HepG2 (cell line): ENCODE measurements around the gene CASP4. TPM values are rescaled to one million over a fixed set of nuclear protein-coding genes. Genes with fewer than 3 reads are reported as not detected.
A peak's percentile ranks its signal among the peaks of the same experiment; 100 is the strongest.

Experiments used
- ATAC-seq: fragments of 200-7000 bp; cut with Tn5 transposase; 3 replicates; pipeline ENCODE4 v1.9.1; 2020; ENCODE audit warnings: mild to moderate bottlenecking, moderate library complexity
- BruUV-seq: library from RNA; stranded (reverse); fragments of 400-500 nt; replicated peaks from 2 replicates; lab custom pipeline; 2021; lab: Mats Ljungman, UMichigan
- CTCF ChIA-PET: fragments of 300-600 bp; formaldehyde crosslinking; extraction: SDS; loops from one replicate; lab custom pipeline; 2021; ENCODE audit warnings: low total read pairs, inconsistent platforms, low intra/inter-chr PET ratio; lab: Yijun Ruan, JAX
- POLR2A ChIA-PET: fragments of 350-600 bp; sonication (Branson Sonifier 250); formaldehyde crosslinking; loops from one replicate; lab custom pipeline; 2020; ENCODE audit warnings: antibody characterized with exemption, inconsistent platforms; lab: Yijun Ruan, JAX
- DNase-seq: peaks from one replicate; pipeline ENCODE4 v3.0.0-alpha.2; 2015; ENCODE audit warnings: low spot score
- FAIRE-seq: peaks from 3 replicates; lab custom pipeline; 2011; peaks lifted over from hg19 to GRCh38; lab: Jason Lieb, UNC
- H2AFZ ChIP-seq: one replicate; pipeline ENCODE4 v1.6.1; 2011; ENCODE audit warnings: low read length, inconsistent platforms
- H3K27ac ChIP-seq: fragments of 300-600 bp; 3 replicates; pipeline ENCODE4 v1.8.0; 2011; ENCODE audit warnings: mixed run types, mild to moderate bottlenecking, mixed read lengths, low read length, inconsistent platforms; ENCODE audit not compliant: insufficient read depth; ENCODE audit errors: extremely low read length
- H3K27me3 ChIP-seq, 2 experiments: fragments of 200-600 bp in 1 of 2; 2 replicates in 1 of 2; 3 replicates in 1 of 2; pipeline versions ENCODE4 v1.6.0 to v1.8.0; 2011; ENCODE audit warnings: low read length in 2 of 2, mild to moderate bottlenecking in 2 of 2, moderate library complexity in 2 of 2, inconsistent platforms in 1 of 2; ENCODE audit not compliant: insufficient read depth in 2 of 2, control insufficient read depth in 1 of 2
- H3K36me3 ChIP-seq, 2 experiments: fragments of 200-600 bp in 1 of 2; replicated peaks in 1 of 2; 2 replicates in 1 of 2; 3 replicates in 1 of 2; pipeline versions ENCODE4 v1.5.1 to v1.8.0; 2011; ENCODE audit warnings: low read length in 2 of 2, inconsistent platforms in 1 of 2; ENCODE audit not compliant: insufficient read depth in 2 of 2, control insufficient read depth in 1 of 2
- H3K4me1 ChIP-seq: 2 replicates; pipeline ENCODE4 v1.5.1; 2012; ENCODE audit warnings: low read length, inconsistent platforms; ENCODE audit not compliant: insufficient read depth
- H3K4me2 ChIP-seq: 2 replicates; pipeline ENCODE4 v1.6.0; 2011; ENCODE audit warnings: low read depth, low read length, inconsistent platforms
- H3K4me3 ChIP-seq, 3 experiments: fragments of 200-600 bp in 1 of 3; sonication (generic), shearing (Covaris generic) in 1 of 3; replicated peaks in 1 of 3; 2 replicates each; pipeline ENCODE4 v1.5.1; 2011 to 2016; ENCODE audit warnings: low read length in 3 of 3, inconsistent platforms in 2 of 3, low read depth in 2 of 3, mild to moderate bottlenecking in 2 of 3, control low read depth in 1 of 3, mixed read lengths in 1 of 3; ENCODE audit not compliant: insufficient read depth in 1 of 3
- H3K79me2 ChIP-seq: one replicate; pipeline ENCODE4 v1.6.1; 2011; ENCODE audit warnings: low read length, inconsistent platforms; ENCODE audit not compliant: insufficient read depth
- H3K9ac ChIP-seq: 2 replicates; pipeline ENCODE4 v1.6.0; 2011; ENCODE audit warnings: mild to moderate bottlenecking, low read depth, low read length, inconsistent platforms; ENCODE audit not compliant: insufficient read depth
- H3K9me3 ChIP-seq: 2 replicates; pipeline ENCODE4 v1.5.1; 2012; ENCODE audit warnings: mild to moderate bottlenecking, low read length
- H4K20me1 ChIP-seq: 2 replicates; pipeline ENCODE4 v1.6.0; 2011; ENCODE audit warnings: inconsistent platforms, mild to moderate bottlenecking, low read length, moderate library complexity; ENCODE audit not compliant: insufficient read depth
- HNRNPUL1 ChIP-seq: fragments of 200-400 bp; formaldehyde crosslinking; IDR thresholded peaks from 2 replicates; pipeline ENCODE4 v1.6.1; 2017; ENCODE audit warnings: low read depth, mild to moderate bottlenecking, low read length, moderate library complexity
- KAT7 ChIP-seq: IDR thresholded peaks from 2 replicates; pipeline ENCODE4 v1.6.1; 2018; ENCODE audit warnings: borderline replicate concordance, missing compliant biosample characterization
- KLF9 ChIP-seq: IDR thresholded peaks from 2 replicates; pipeline ENCODE4 v1.6.1; 2016; ENCODE audit warnings: low read depth
- MTF2 ChIP-seq: sonication (generic); formaldehyde crosslinking; IDR thresholded peaks from 2 replicates; pipeline ENCODE4 v1.5.0; 2020; ENCODE audit warnings: missing genetic modification reagents, borderline replicate concordance
- NAIF1 ChIP-seq: sonication (generic); formaldehyde crosslinking; IDR thresholded peaks from 2 replicates; pipeline ENCODE4 v1.5.0; 2020; ENCODE audit warnings: mild to moderate bottlenecking, missing genetic modification reagents, borderline replicate concordance
- POGZ ChIP-seq: sonication (generic); formaldehyde crosslinking; IDR thresholded peaks from 2 replicates; pipeline ENCODE4 v1.4.0; 2020; ENCODE audit warnings: mild to moderate bottlenecking, missing genetic modification reagents
- SCMH1 ChIP-seq: sonication (generic); formaldehyde crosslinking; IDR thresholded peaks from 2 replicates; pipeline ENCODE4 v1.9.0; 2021; ENCODE audit warnings: missing genetic modification reagents, mild to moderate bottlenecking, borderline replicate concordance
- TOE1 ChIP-seq: sonication (generic); formaldehyde crosslinking; IDR thresholded peaks from 2 replicates; pipeline ENCODE4 v1.4.0; 2020; ENCODE audit warnings: mild to moderate bottlenecking, missing genetic modification reagents
- ZNF10 ChIP-seq: sonication (generic); formaldehyde crosslinking; IDR thresholded peaks from 2 replicates; pipeline ENCODE4 v1.4.0; 2020; ENCODE audit warnings: mild to moderate bottlenecking, low read depth, missing genetic modification reagents, borderline replicate concordance
- ZNF713 ChIP-seq: sonication (generic); formaldehyde crosslinking; IDR thresholded peaks from 2 replicates; pipeline ENCODE4 v1.4.0; 2020; ENCODE audit warnings: mild to moderate bottlenecking, missing genetic modification reagents
- ZNF737 ChIP-seq: sonication (generic); formaldehyde crosslinking; IDR thresholded peaks from 2 replicates; pipeline ENCODE4 v1.5.0; 2020; ENCODE audit warnings: missing genetic modification reagents, mild to moderate bottlenecking, borderline replicate concordance
- WGBS: methylation state at CpG from one replicate; pipeline ENCODE4 v1.1.6; 2017; ENCODE audit warnings: low lambda C conversion rate; 5-methylcytosine and 5-hydroxymethylcytosine counted together
- in situ Hi-C: cut with HindIII; loops from 2 replicates; pipeline ENCODE4 v1.10.0; 2017; ENCODE audit warnings: low pct_unique_long_range_greater_than_20kb; ENCODE audit not compliant: extremely low pct_ligation_motif_present
- intact Hi-C: fragments of 100-400 bp; cut with micrococcal nuclease; formaldehyde crosslinking; loops from one replicate; pipeline ENCODE4 v1.10.0; 2022; ENCODE audit not compliant: unreplicated experiment
- polyA plus RNA-seq, 8 experiments: library from polyadenylated mRNA; depleted of rRNA in 3 of 8; stranded (reverse) in 7 of 8; unstranded in 1 of 8; fragments of >200 nt; fragmentation: Illumina TruSeq in 4 of 8; extraction: Trizol in 4 of 8; gene quantifications; 2 replicates each; pipeline versions ENCODE4 v1.2.1 to v1.2.3, GENCODE V29; 2011 to 2016; ENCODE audit warnings: low read depth in 4 of 8, missing spikeins in 1 of 8, mixed read lengths in 1 of 8; ENCODE audit not compliant: insufficient read depth in 1 of 8
- total RNA-seq, 5 experiments: library from RNA; depleted of rRNA; stranded (reverse); fragments of >200 nt; fragmentation: Illumina TruSeq; extraction: Trizol; gene quantifications; 2 replicates each; pipeline ENCODE4 v1.2.3, GENCODE V29; 2016; ENCODE audit warnings: low read depth in 1 of 5
- TF ChIP-seq, protein P1 (sequence below): sonication (generic); formaldehyde crosslinking; IDR thresholded peaks from 2 replicates; pipeline ENCODE4 v1.8.0; 2022; ENCODE audit warnings: missing genetic modification reagents, mild to moderate bottlenecking, inconsistent platforms, borderline replicate concordance

Gene CASP4
- total and polyA plus RNA-seq, 2 of the 13 experiments (the other 11 are each of a cell fraction or from before 2014, with no cell fraction given) = 56.4 to 69.8 TPM

DNA sequence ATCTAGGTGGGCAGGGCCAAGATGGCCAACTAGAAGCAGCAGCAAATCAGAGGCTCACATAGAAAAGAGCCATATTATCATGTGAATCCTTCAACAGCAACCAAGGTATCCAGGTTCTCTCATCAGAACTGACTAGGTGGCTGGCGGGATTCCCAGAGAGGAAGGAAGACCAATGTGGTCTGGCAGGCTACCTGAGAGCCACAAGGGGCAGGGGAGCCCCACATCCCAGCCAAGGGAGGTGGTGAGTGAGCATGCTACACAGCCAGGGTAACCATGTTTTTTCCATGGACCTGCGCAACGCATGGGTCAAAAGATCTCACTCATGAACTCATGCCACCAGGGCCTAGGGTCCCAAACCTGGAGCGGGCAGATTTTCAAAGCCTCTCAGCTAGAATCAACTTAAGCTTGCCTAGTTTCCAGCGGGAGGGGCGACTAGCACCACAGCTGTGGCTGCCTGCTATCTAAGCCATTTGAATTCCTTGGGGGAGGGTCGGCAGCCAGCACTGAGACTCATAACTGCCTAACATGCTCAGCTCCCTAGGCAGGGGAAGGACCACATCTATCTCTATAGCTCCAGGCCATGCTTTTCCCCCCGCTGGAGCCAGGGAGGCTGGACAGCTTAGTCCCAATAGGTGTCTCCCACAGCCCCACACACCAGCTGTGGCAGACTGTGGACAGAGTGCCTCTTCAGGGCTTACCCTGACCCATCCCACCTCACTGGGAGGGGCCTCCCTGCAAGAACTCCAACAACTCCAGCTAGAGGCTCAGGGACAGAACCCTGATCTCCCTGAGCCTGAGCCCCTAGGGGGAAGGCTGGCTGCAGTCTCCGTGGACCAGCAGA is 41.4 kb downstream of the CASP4 start:
- no peaks in the 10 kb centered on the region for H3K4me1 ChIP-seq
- TF ChIP-seq POGZ (CRISPR knock-in tag) (no peak), KAT7 (CRISPR knock-in tag) (no peak), ZNF10 (CRISPR knock-in tag) (no peak), SCMH1 (CRISPR knock-in tag) (no peak), HNRNPUL1 (no peak), NAIF1 (CRISPR knock-in tag) (no peak), ZNF713 (CRISPR knock-in tag) (no peak), ZNF737 (no peak), KLF9 (no peak), TOE1 (CRISPR knock-in tag) (no peak), MTF2 (CRISPR knock-in tag) (no peak)
- TF ChIP-seq, protein P1, sequence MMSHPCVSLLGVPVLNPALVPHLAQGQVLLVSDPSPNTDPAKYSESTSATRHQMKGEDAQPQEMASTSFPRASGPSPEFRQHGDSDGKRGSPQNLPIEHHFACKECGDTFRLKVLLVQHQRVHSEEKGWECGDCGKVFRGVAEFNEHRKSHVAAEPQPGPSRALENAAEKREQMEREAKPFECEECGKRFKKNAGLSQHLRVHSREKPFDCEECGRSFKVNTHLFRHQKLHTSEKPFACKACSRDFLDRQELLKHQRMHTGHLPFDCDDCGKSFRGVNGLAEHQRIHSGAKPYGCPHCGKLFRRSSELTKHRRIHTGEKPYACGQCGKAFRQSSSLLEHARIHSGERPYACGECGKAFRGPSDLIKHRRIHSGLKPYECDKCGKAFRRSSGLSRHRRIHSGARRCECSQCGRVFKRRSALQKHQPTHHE (CRISPR knock-in tag) = no peak
- in situ Hi-C loops (no loop called here), intact Hi-C loops (no loop called here)
- POLR2A ChIA-PET = no interaction called here
- H3K79me2 ChIP-seq = no peaks in the 10 kb centered on the region
- FAIRE-seq = no peak
- no peaks in the 10 kb centered on the region for H3K36me3 ChIP-seq
- no peak overlapping the region for H3K9ac ChIP-seq
- no peaks in the 10 kb centered on the region for H4K20me1 ChIP-seq
- no peak for DNase-seq
- no peaks in the 10 kb centered on the region for H3K9me3 ChIP-seq
- CTCF ChIA-PET = no interaction called here
- no peak overlapping the region for H2AFZ ChIP-seq
- WGBS = 24% methylated on average over 5 of the region's 9 CpGs
- H3K4me3 ChIP-seq = no peak overlapping the region
- H3K4me2 ChIP-seq = no peak overlapping the region
- ATAC-seq = peak; percentile 46
- no peaks in the 10 kb centered on the region for H3K27me3 ChIP-seq
- H3K27ac ChIP-seq = no peak overlapping the region
- BruUV-seq = no TSS peak
